ENCODE results near the gene MILR1.
"Not testable (repeated sequence)": the region's sequence is repeated elsewhere in the genome, so short reads cannot be mapped to it uniquely, and the experiment has no call there.

Gene MILR1

DNA sequence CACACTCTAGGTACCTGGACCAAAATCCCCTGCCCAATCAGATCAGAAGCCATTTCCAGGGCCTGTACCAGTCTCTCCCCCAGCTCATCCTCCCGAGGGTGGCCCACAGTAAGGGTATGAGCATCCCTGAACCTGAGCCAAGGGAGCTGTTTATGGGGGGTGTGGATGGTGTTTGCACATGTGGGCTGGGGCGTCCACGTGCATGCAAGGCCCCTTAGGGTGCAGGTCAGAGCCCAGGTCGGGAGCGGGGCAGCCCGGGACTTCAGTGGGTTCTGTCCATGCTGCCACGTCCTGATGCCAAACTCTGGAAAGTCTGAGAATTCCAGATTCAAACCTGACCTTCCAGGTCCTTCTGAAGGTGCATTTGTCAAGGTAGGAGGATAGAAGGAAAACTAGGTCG, 9.8 kb downstream of the MILR1 start:
- Histone ChIP-seq H3K27me3 (replicated peaks; ENCODE audit: control insufficient read depth, insufficient read depth, low read length) (no peaks in the 10 kb centered on the region), H3K4me3 (replicated peaks; ENCODE audit: low read depth, low read length) (no peak overlapping the region), H3K36me3 (ENCODE audit: control insufficient read depth, insufficient read depth, low read length) (no peaks in the 10 kb centered on the region)
- no peak for DNase-seq (ENCODE audit: extremely low read depth, insufficient read length)
- TF ChIP-seq, protein P1, sequence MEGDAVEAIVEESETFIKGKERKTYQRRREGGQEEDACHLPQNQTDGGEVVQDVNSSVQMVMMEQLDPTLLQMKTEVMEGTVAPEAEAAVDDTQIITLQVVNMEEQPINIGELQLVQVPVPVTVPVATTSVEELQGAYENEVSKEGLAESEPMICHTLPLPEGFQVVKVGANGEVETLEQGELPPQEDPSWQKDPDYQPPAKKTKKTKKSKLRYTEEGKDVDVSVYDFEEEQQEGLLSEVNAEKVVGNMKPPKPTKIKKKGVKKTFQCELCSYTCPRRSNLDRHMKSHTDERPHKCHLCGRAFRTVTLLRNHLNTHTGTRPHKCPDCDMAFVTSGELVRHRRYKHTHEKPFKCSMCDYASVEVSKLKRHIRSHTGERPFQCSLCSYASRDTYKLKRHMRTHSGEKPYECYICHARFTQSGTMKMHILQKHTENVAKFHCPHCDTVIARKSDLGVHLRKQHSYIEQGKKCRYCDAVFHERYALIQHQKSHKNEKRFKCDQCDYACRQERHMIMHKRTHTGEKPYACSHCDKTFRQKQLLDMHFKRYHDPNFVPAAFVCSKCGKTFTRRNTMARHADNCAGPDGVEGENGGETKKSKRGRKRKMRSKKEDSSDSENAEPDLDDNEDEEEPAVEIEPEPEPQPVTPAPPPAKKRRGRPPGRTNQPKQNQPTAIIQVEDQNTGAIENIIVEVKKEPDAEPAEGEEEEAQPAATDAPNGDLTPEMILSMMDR (IDR thresholded peaks at IDR 0.05; ENCODE audit: insufficient read depth, low read length, poor library complexity, severe bottlenecking): no peak

DNA sequence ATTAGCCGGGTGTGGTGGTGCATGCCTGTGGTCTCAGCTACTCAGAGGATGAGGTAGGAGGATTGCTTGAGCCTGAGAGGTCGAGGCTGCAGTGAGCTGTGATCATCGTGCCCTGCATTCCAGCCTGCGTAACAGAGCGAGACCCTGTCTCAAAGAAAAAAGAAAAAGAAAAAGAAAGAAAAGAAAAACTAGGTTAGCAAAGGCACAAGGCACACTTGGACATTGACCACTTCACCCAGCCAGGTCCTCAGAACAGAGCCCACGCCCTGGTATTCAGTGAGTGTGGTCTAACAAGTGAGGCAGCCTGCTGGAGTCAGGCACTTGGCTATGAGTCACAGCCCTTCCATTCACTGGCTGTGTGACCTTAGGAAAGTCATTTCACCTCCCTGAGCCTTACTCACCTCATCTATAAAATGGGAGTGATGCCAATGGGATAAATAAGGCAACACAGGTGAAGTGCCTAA, 10.4 kb downstream of the MILR1 start:
- Histone ChIP-seq H3K4me3 (replicated peaks; ENCODE audit: low read depth, low read length) (no peak overlapping the region), H3K36me3 (ENCODE audit: control insufficient read depth, insufficient read depth, low read length) (no peaks in the 10 kb centered on the region), H3K27me3 (replicated peaks; ENCODE audit: control insufficient read depth, insufficient read depth, low read length) (no peaks in the 10 kb centered on the region)
- TF ChIP-seq, protein P1 (IDR thresholded peaks at IDR 0.05; ENCODE audit: insufficient read depth, low read length, poor library complexity, severe bottlenecking): no peak
- DNase-seq (ENCODE audit: extremely low read depth, insufficient read length): no peak

DNA sequence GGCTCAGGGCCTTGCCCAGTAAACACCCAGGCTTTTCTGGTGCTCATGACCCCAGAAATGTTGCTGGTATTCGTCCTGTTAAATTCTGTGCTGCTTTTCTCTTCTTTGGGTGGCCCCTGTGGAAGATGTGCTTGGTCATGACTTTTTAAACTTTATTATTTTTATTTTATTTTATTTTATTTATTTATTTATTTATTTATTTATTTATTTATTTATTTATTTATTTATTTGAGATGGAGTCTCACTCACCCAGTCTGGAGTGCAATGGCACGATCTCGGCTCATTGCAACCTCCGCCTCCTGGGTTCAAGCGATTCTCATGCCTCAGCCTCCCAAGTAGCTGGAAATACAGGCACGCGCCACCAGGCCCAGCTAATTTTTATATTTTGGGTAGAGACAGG, 10.9 kb downstream of the MILR1 start:
- not testable (repeated sequence) for H3K4me3 ChIP-seq (replicated peaks; ENCODE audit: low read depth, low read length); DNase-seq (ENCODE audit: extremely low read depth, insufficient read length); H3K36me3 ChIP-seq (ENCODE audit: control insufficient read depth, insufficient read depth, low read length); H3K27me3 ChIP-seq (replicated peaks; ENCODE audit: control insufficient read depth, insufficient read depth, low read length)

DNA sequence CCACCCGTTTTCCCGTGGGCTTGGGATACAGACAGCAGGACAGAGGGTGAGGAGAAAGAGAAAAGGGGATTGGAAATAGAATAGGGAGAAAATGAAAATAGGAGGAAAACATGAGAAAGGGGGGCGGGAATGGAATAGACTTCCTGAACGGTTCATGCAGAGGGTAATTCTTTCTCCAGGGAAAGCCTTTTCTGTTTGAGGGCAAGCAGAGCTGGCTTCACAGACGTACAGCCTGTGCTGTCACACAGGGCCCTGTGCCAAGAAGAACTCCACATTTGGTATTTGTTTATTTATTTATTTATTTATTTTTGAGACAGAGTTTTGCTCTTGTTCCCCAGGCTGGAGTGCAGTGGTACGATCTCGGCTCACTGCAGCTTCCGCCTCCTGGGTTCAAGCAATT, 12.0 kb downstream of the MILR1 start:
- Histone ChIP-seq H3K4me3 (replicated peaks; ENCODE audit: low read depth, low read length) (no peak overlapping the region), H3K36me3 (ENCODE audit: control insufficient read depth, insufficient read depth, low read length) (no peaks in the 10 kb centered on the region), H3K27me3 (replicated peaks; ENCODE audit: control insufficient read depth, insufficient read depth, low read length) (no peaks in the 10 kb centered on the region)
- TF ChIP-seq, protein P1 (IDR thresholded peaks at IDR 0.05; ENCODE audit: insufficient read depth, low read length, poor library complexity, severe bottlenecking): no peak
- DNase-seq (ENCODE audit: extremely low read depth, insufficient read length): no peak

DNA sequence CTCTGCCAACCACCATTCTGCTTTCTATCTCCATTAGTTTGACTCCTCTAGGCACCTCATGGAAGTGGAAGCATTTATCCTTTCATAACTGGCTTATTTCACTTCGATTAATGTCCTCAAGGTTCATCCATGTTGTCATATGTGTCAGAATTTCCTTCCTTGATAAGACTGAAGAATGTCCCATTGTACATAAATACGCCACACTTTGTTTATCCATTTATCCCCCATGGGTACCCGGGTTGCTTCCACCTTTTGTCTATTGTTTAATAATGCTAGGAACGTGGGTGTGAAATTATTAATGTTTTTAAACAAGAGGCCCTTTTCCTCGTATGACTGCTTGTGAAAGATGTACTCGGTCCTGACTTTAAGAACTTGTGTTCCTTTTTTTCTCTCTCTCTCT, 12.9 kb downstream of the MILR1 start:
- no peak overlapping the region for H3K4me3 ChIP-seq (replicated peaks; ENCODE audit: low read depth, low read length)
- TF ChIP-seq, protein P1 (IDR thresholded peaks at IDR 0.05; ENCODE audit: insufficient read depth, low read length, poor library complexity, severe bottlenecking): no peak
- DNase-seq (ENCODE audit: extremely low read depth, insufficient read length): no peak

DNA sequence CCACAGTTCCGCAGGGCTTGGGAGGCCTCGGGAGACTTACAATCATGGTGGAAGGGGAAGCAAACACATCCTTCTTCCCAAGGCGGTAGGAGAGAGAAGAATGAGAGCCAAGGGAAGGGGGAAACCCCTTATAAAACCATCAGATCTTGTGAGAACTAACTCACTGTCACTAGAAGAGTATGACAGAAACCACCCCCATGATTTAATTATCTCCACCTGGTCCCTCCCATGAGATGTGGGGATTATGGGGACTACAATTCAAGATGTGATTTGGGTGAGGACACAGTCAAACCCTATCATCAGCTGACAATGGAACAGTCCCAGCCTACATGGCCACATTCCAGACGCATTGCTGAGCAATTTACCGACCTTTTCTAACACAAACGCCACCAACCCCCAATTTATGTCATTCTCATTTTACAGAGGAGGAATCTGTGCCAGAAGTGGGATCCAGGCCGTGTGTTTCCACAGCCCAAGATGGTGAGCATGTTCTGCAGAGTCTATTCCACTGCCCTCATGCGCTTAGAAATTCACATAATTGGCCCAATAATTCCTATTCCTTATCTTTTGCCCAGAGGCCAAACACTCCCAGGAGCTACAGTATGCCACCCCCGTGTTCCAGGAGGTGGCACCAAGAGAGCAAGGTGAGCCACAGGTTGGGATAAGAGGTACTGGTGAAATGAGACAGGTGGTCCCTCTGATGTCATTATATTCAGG, 17.3 kb downstream of the MILR1 start:
- TF ChIP-seq, protein P1 (IDR thresholded peaks at IDR 0.05; ENCODE audit: insufficient read depth, low read length, poor library complexity, severe bottlenecking): no peak
- DNase-seq (ENCODE audit: extremely low read depth, insufficient read length): no peak
- no peak overlapping the region for H3K4me3 ChIP-seq (replicated peaks; ENCODE audit: low read depth, low read length)
- no peaks in the 10 kb centered on the region for H3K27me3 ChIP-seq (replicated peaks; ENCODE audit: control insufficient read depth, insufficient read depth, low read length)
- H3K36me3 ChIP-seq (ENCODE audit: control insufficient read depth, insufficient read depth, low read length): no peaks in the 10 kb centered on the region

More for the DNA sequence above, 12.9 kb downstream of the MILR1 start:
- no peaks in the 10 kb centered on the region for H3K27me3 ChIP-seq (replicated peaks; ENCODE audit: control insufficient read depth, insufficient read depth, low read length)
- no peaks in the 10 kb centered on the region for H3K36me3 ChIP-seq (ENCODE audit: control insufficient read depth, insufficient read depth, low read length)

DNA sequence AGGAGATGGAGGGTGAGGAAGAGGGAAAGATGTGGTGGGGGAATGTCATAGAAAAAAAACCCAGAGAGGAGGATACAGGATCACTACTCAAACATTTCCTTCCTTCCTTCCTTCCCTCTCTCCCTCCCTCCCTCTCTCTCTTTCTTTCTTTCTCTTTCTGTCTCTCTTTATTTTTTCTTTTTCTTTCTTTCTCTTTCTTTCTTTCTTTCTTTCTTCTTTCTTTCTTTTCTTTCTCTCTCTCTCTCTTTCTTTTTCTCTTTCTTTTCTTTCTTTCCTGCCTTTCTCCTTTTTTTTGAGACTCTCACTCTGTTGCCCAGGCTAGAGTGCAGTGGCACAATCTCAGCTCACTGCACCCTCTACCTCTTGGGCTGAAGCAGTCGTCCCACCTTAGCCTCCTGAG, 17.9 kb downstream of the MILR1 start:
- not testable (repeated sequence) for H3K4me3 ChIP-seq (replicated peaks; ENCODE audit: low read depth, low read length); H3K36me3 ChIP-seq (ENCODE audit: control insufficient read depth, insufficient read depth, low read length); DNase-seq (ENCODE audit: extremely low read depth, insufficient read length); H3K27me3 ChIP-seq (replicated peaks; ENCODE audit: control insufficient read depth, insufficient read depth, low read length)
